NOMO-1 treated with dmso at 0.1 percent for 144 hours (cell line): ENCODE measurements around the gene SERPINE2.
"Not testable (repeated sequence)": the region's sequence is repeated elsewhere in the genome, so short reads cannot be mapped to it uniquely, and the experiment has no call there.

ENCODE experiments used
- DNase-seq: peaks from one replicate; lab custom pipeline; 2025; ENCODE audit not compliant: unreplicated experiment; lab: John Stamatoyannopoulos, UW

The SERPINE2 gene

GRCh38 chr2:224017957-224018356 lies 21.1 kb downstream of the SERPINE2 start:
- no peak for DNase-seq

GRCh38 chr2:224016963-224017362 lies 22.1 kb downstream of the SERPINE2 start:
- no peak for DNase-seq

GRCh38 chr2:224014336-224014735 lies 24.8 kb downstream of the SERPINE2 start:
- no peak for DNase-seq

GRCh38 chr2:224011837-224012236 lies 27.2 kb downstream of the SERPINE2 start:
- DNase-seq: no peak

- DNase-seq: no peak
Observed at GRCh38 chr2:224009605-224010315, 29.3 kb downstream of the SERPINE2 start.

- no peak for DNase-seq
Observed at GRCh38 chr2:224008702-224009261, 30.3 kb downstream of the SERPINE2 start.

- peak; percentile 36 for DNase-seq
Observed at GRCh38 chr2:224004105-224004695, 34.9 kb downstream of the SERPINE2 start.

- DNase-seq: not testable (repeated sequence)
Observed at GRCh38 chr2:224000662-224001061, 38.4 kb downstream of the SERPINE2 start.

- DNase-seq: no peak
Observed at GRCh38 chr2:223999862-224000261, 39.2 kb downstream of the SERPINE2 start.

- DNase-seq: no peak
Observed at GRCh38 chr2:223998948-223999347, 40.1 kb downstream of the SERPINE2 start.

- DNase-seq: no peak
Observed at GRCh38 chr2:223997938-223998337, 41.1 kb downstream of the SERPINE2 start.

GRCh38 chr2:223996391-223996790 lies 42.7 kb downstream of the SERPINE2 start:
- no peak for DNase-seq

GRCh38 chr2:223995569-223995968 lies 43.5 kb downstream of the SERPINE2 start:
- DNase-seq: no peak

- DNase-seq: no peak
Observed at GRCh38 chr2:223994562-223995162, 44.4 kb downstream of the SERPINE2 start.

GRCh38 chr2:223993634-223994232 lies 45.4 kb downstream of the SERPINE2 start:
- peak; percentile 24 for DNase-seq

- no peak for DNase-seq
Observed at GRCh38 chr2:223991611-223992010, 47.5 kb downstream of the SERPINE2 start.

GRCh38 chr2:223989856-223990232 lies 49.2 kb downstream of the SERPINE2 start:
- no peak for DNase-seq

- no peak for DNase-seq
Observed at GRCh38 chr2:223989206-223989855, 49.8 kb downstream of the SERPINE2 start.

- no peak for DNase-seq
Observed at GRCh38 chr2:223981241-223981640, 57.8 kb downstream of the SERPINE2 start.

GRCh38 chr2:223980803-223981202 lies 58.3 kb downstream of the SERPINE2 start:
- DNase-seq: no peak

- no peak for DNase-seq
Observed at GRCh38 chr2:223980397-223980735, 58.7 kb downstream of the SERPINE2 start.
